ENCODE data around the gene SLC25A43.

The SLC25A43 gene

DNA sequence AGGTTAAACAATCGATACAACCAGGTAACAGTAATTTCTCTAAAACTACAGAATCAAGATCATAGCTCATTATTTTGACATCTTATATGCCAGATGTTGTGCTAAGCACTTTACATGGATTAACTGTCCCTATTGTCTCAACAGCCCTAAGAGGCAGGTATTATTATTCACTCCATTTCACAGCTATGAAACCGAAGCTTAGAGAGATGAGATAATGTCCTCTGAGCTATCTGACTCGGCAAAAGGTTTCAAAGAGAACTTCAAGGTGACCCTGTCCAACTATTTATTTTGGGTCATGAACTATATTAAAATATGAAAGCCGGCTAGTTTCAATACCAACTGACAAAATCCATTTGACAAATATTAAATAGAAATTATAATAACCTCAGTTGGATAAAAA, 79.4 kb downstream of the SLC25A43 start:
- Histone ChIP-seq H3K36me3 (replicated peaks; ENCODE audit: insufficient read depth, low read length) (no peaks in the 10 kb centered on the region), H3K27ac (ENCODE audit: low read length) (no peak overlapping the region), H2AFZ (ENCODE audit: low read length) (no peak overlapping the region), H3K4me1 (ENCODE audit: low read length) (0 out of 2 replicates have a peak, but pooled peaks cover 3% of the 10 kb centered on the region), H3K9me3 (replicated peaks; ENCODE audit: insufficient read depth, low read length) (no peaks in the 10 kb centered on the region), H3K9me2 (replicated peaks; ENCODE audit: insufficient read depth, low read length) (no peaks in the 10 kb centered on the region), H3K27me3 (replicated peaks; ENCODE audit: insufficient read depth, low read length) (no peaks in the 10 kb centered on the region), H4K20me1 (ENCODE audit: insufficient read depth, low read length) (no peaks in the 10 kb centered on the region), H3K9ac (ENCODE audit: low read length) (no peak overlapping the region), H3K4me2 (ENCODE audit: low read depth, low read length) (no peak overlapping the region), H3F3A (ENCODE audit: insufficient read depth, low read length) (no peaks in the 10 kb centered on the region), H3K4me3 (ENCODE audit: low read length) (no peak overlapping the region), H3K79me2 (ENCODE audit: low read length) (no peaks in the 10 kb centered on the region)
- DNase-seq, result no peak
- TF ChIP-seq EZH2 (optimal IDR thresholded peaks at IDR 0.05; ENCODE audit: low read depth, low read length), result no peak
- TF ChIP-seq, protein P1, sequence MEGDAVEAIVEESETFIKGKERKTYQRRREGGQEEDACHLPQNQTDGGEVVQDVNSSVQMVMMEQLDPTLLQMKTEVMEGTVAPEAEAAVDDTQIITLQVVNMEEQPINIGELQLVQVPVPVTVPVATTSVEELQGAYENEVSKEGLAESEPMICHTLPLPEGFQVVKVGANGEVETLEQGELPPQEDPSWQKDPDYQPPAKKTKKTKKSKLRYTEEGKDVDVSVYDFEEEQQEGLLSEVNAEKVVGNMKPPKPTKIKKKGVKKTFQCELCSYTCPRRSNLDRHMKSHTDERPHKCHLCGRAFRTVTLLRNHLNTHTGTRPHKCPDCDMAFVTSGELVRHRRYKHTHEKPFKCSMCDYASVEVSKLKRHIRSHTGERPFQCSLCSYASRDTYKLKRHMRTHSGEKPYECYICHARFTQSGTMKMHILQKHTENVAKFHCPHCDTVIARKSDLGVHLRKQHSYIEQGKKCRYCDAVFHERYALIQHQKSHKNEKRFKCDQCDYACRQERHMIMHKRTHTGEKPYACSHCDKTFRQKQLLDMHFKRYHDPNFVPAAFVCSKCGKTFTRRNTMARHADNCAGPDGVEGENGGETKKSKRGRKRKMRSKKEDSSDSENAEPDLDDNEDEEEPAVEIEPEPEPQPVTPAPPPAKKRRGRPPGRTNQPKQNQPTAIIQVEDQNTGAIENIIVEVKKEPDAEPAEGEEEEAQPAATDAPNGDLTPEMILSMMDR (IDR thresholded peaks at IDR 0.05; ENCODE audit: low read length), result no peak
- no peak for TF ChIP-seq EZH2phosphoT487 (IDR thresholded peaks at IDR 0.05; ENCODE audit: low read length)

DNA sequence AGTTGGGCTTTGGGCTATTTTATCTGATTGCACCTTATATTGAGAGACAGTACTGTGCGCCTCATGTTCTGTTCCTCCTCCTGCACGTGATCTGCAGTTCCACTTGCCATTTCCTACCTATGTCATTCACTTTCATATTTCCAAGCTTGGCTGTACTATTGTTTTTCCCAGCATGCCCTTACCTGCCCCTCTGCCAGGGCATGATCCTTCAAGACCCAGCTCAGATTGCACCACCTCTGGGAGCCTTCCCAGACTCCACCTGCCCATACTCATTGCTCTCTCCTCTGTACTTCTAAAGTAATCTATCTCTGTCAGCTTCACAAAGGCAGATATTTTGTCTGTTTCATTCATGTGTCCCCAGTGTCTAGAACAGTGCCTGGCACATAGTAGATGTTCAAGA, 80.7 kb downstream of the SLC25A43 start:
- Histone ChIP-seq H3F3A (ENCODE audit: insufficient read depth, low read length) (no peaks in the 10 kb centered on the region), H3K27me3 (replicated peaks; ENCODE audit: insufficient read depth, low read length) (no peaks in the 10 kb centered on the region), H3K36me3 (replicated peaks; ENCODE audit: insufficient read depth, low read length) (no peaks in the 10 kb centered on the region), H4K20me1 (ENCODE audit: insufficient read depth, low read length) (no peaks in the 10 kb centered on the region), H2AFZ (ENCODE audit: low read length) (no peak overlapping the region), H3K4me2 (ENCODE audit: low read depth, low read length) (no peak overlapping the region), H3K4me3 (ENCODE audit: low read length) (no peak overlapping the region), H3K4me1 (ENCODE audit: low read length) (0 out of 2 replicates have a peak, but pooled peaks cover 3% of the 10 kb centered on the region), H3K9me2 (replicated peaks; ENCODE audit: insufficient read depth, low read length) (no peaks in the 10 kb centered on the region), H3K9me3 (replicated peaks; ENCODE audit: insufficient read depth, low read length) (no peaks in the 10 kb centered on the region), H3K79me2 (ENCODE audit: low read length) (no peaks in the 10 kb centered on the region), H3K9ac (ENCODE audit: low read length) (no peak overlapping the region), H3K27ac (ENCODE audit: low read length) (no peak overlapping the region)
- no peak for DNase-seq
- TF ChIP-seq, protein P1 (IDR thresholded peaks at IDR 0.05; ENCODE audit: low read length), result no peak
- no peak for TF ChIP-seq EZH2phosphoT487 (IDR thresholded peaks at IDR 0.05; ENCODE audit: low read length)
- TF ChIP-seq EZH2 (optimal IDR thresholded peaks at IDR 0.05; ENCODE audit: low read depth, low read length), result no peak

DNA sequence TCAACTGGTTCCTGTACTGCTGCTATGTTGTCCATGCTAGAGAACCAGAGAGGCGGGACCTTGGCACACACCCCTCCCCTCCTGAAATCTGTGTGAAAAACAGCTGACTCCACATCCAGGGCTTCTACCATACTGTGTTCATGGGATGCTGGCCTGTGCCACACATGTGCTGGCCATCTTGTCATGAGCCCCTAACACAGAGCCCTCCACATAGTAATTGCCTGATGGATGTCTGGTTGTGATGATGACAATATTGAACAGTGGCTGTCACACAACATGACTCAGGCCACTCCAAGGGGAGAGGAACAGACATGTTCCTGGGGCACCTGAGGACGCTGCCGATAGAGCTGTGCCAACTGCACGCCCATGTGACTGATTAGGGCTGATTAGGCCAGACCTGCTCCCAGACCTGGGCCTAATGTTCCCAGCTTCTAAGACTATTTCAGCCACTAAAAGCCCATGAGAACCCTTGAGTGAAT, 82.2 kb downstream of the SLC25A43 start:
- H3K4me2 ChIP-seq (ENCODE audit: low read depth, low read length), result no peak overlapping the region
- no peak for DNase-seq
- H3K27ac ChIP-seq (ENCODE audit: low read length), result no peak overlapping the region
- H3K4me3 ChIP-seq (ENCODE audit: low read length), result no peak overlapping the region
- no peaks in the 10 kb centered on the region for H3K9me3 ChIP-seq (replicated peaks; ENCODE audit: insufficient read depth, low read length)
- no peaks in the 10 kb centered on the region for H3F3A ChIP-seq (ENCODE audit: insufficient read depth, low read length)
- TF ChIP-seq EZH2 (optimal IDR thresholded peaks at IDR 0.05; ENCODE audit: low read depth, low read length) (no peak), EZH2phosphoT487 (IDR thresholded peaks at IDR 0.05; ENCODE audit: low read length) (no peak)
- TF ChIP-seq, protein P1 (IDR thresholded peaks at IDR 0.05; ENCODE audit: low read length), result no peak
- 0 out of 2 replicates have a peak overlapping the region, but pooled peaks have one; percentile 60 for H2AFZ ChIP-seq (ENCODE audit: low read length)
- no peaks in the 10 kb centered on the region for H3K27me3 ChIP-seq (replicated peaks; ENCODE audit: insufficient read depth, low read length)
- no peaks in the 10 kb centered on the region for H3K9me2 ChIP-seq (replicated peaks; ENCODE audit: insufficient read depth, low read length)
- H3K79me2 ChIP-seq (ENCODE audit: low read length), result no peaks in the 10 kb centered on the region
- H4K20me1 ChIP-seq (ENCODE audit: insufficient read depth, low read length), result no peaks in the 10 kb centered on the region
- no peak overlapping the region for H3K9ac ChIP-seq (ENCODE audit: low read length)
- H3K4me1 ChIP-seq (ENCODE audit: low read length), result 0 out of 2 replicates have a peak, but pooled peaks cover 3% of the 10 kb centered on the region
- H3K36me3 ChIP-seq (replicated peaks; ENCODE audit: insufficient read depth, low read length), result no peaks in the 10 kb centered on the region

Data from MM.1S (cell line).